SH-SY5Y (cell line): ENCODE measurements around the gene HOXA4.

Source experiments
- GATA2 ChIP-seq: IDR thresholded peaks from 2 replicates; pipeline ENCODE4 v1.6.1; 2011; ENCODE audit warnings: mild to moderate bottlenecking, low read depth, low read length
- GATA3 ChIP-seq: IDR thresholded peaks from 2 replicates; pipeline ENCODE4 v1.6.1; 2011; ENCODE audit warnings: low read depth, mild to moderate bottlenecking, low read length, moderate library complexity

Gene HOXA4

GRCh38 chr7:27148756-27149641 is 18.4 kb upstream of the HOXA4 start:
- TF ChIP-seq GATA3, result no peak
- TF ChIP-seq GATA2, result no peak

DNA sequence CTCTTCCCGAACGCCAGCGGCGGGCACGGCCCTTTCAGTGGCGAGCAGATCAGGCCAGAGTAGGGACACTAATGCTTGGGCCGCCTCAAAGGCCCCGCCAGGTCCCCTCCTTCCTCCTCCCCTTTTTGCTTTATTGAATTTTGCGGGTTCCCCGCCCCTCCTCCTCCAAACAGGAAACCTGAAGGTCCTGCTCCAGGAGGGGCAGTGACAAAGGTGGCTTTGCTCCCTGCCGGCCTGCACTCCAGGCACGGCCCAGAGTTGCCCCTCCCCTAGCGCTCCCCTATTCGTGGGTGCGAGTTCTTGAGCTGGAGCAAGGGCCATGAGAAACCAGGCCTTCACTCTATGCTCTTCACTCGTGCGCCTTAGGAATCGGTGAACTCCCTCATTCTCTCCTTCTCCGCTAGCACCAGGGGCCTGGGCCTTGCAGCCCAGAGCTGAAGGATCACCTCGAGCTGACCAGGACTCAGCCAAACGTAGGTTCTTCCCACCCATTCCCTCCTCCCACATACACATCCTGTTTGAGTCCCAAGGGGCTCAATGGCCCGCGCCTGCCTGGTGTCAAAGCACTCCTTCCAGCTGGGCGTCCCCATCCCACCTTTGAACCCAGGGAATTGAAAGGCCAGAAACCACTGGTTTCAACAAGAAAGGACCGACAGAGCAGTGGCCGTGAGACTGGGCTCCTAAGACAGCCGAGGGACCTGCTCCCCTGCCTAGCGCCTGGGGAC is 17.6 kb upstream of the HOXA4 start:
- TF ChIP-seq GATA3, result no peak
- no peak for TF ChIP-seq GATA2

DNA sequence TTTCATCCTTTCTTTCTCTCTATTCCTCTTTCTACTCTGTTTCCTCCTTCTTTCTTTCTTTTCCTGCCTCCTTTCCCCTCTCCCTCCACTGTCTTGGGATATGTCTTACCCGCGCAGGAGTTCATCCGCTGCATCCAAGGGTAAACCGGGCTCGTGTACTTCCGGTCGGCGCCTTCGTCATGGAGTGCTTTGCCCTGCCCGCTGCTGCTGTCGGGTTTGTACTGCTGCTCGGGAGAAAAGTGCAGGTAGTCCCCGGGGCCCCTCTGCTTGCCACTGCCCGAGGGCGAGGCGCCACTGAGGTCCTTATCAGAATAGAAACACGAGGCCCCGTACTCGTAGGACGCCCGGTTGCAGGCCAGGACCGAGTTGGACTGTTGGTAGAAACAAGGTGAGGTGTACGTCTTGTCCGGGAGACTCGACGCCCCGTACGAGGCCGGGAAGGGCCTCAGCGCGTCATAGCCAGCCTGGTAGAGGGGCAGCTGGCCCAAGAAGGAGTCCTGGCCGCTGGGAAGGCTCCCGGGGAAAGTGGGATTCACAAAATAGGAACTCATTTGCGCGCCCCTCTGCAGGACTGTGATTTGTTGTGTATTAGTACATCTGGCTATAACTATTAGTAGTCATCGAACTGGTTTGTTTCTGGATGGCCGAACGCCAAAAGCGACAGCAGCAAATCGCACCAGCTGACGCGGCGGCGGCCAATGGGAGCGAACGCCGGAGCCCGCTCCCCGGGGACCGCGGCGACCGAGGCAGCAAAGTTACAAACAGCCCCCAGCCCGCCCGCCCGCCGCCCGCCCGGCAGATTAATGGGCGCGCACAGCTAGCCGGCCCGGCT is 16.9 kb upstream of the HOXA4 start, which contains the start of gene HOXA6:
Gene HOXA6, minus strand, starts transcription at position 576 of the 832 bp plus-strand sequence. Its CDS starts 25 bp downstream, at position 551.
- TF ChIP-seq GATA2 (no peak), GATA3 (no peak)

DNA sequence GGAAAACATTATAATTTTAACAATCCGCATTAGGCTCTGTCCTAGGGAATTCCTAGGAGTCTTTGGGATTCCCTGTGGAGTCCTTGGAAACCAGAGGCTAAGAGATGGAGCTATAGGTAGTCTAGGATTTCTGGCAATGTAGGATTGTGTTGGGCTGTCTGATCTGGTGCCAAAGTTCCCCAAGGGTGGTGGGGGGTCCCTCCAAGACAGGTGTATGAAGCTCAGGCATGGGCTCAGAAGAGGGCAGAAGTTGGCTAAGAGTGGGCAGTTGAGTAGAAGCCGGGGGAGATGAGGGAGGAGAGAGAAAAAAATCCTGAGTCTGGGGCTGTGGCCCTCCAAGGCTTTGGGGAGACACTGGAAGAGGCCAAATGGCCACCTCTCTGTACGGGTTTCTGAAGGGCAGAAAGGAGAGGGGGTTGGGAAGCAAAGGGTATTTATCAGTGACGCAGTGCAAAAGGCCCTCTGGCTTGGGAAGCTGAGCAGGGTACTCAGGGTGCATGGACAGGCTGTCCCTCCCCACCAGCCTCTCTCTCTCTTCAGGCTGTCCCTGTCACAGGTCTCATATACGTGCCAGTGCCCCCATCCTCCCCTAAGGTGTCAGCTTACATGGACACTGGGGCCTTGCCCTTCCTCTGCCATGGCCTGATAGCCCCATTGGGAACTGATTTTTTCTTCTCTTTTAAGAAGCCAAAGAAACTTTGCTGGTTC is 16.1 kb upstream of the HOXA4 start:
- TF ChIP-seq GATA3 (no peak), GATA2 (no peak)

GRCh38 chr7:27145914-27146412 is 15.4 kb upstream of the HOXA4 start:
- TF ChIP-seq GATA3, result no peak

- TF ChIP-seq GATA2 (no peak), GATA3 (no peak)
Observed at GRCh38 chr7:27145165-27145913, 14.8 kb upstream of the HOXA4 start.

DNA sequence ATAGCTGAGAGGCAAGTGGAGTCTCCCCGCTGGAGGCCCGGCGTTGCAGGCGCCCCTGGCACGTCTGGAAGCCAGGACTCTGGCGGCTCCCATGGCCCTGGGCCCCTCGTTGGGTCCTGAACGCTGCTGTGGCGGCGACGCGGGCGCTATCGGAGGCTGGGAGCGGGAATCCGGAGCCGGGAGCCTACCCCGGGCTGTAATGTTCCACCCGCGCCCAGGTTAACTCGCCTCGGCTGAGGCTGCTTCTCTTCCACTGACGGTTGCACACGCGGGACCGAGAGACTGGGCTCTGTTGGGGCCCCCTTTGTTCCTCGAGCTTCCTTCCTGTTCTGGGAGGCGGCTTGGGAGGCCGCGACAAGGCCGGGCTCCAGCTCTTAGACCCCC is 14.2 kb upstream of the HOXA4 start:
- TF ChIP-seq GATA2 (no peak), GATA3 (no peak)

- TF ChIP-seq GATA3 (no peak), GATA2 (no peak)
Observed at GRCh38 chr7:27143950-27144780, 13.6 kb upstream of the HOXA4 start.

- TF ChIP-seq GATA3, result no peak
- no peak for TF ChIP-seq GATA2
Observed at GRCh38 chr7:27143023-27143949, 12.7 kb upstream of the HOXA4 start, which contains the start of gene HOXA5. Gene HOXA5 (minus strand): TSS chr7:27143681. CDS start chr7:27143607, 74 bp downstream.

- TF ChIP-seq GATA3 (no peak), GATA2 (no peak)
Observed at GRCh38 chr7:27142580-27143022, 12.0 kb upstream of the HOXA4 start.
